PC-3 (cell line): ENCODE results near the gene ZNF669.

Experiments
- EZH2 ChIP-seq: fragments of 300-600 bp; sonication (generic); IDR thresholded peaks from one replicate; pipeline ENCODE4 v1.6.1; 2017; ENCODE audit warnings: antibody characterized with exemption, mild to moderate bottlenecking, low read length; ENCODE audit not compliant: unreplicated experiment
- EZH2phosphoT487 ChIP-seq: fragments of 300-600 bp; sonication (generic); IDR thresholded peaks from 2 replicates; pipeline ENCODE4 v1.6.1; 2018; ENCODE audit warnings: mild to moderate bottlenecking, antibody characterized with exemption, low read length, borderline replicate concordance
- TF ChIP-seq, protein P1 (sequence below): fragments of 300-600 bp; sonication (generic); conservative IDR thresholded peaks from 2 replicates; pipeline ENCODE4 v1.5.1; 2017; ENCODE audit warnings: antibody characterized with exemption, low read depth, mild to moderate bottlenecking, low read length

- TF ChIP-seq, protein P1, sequence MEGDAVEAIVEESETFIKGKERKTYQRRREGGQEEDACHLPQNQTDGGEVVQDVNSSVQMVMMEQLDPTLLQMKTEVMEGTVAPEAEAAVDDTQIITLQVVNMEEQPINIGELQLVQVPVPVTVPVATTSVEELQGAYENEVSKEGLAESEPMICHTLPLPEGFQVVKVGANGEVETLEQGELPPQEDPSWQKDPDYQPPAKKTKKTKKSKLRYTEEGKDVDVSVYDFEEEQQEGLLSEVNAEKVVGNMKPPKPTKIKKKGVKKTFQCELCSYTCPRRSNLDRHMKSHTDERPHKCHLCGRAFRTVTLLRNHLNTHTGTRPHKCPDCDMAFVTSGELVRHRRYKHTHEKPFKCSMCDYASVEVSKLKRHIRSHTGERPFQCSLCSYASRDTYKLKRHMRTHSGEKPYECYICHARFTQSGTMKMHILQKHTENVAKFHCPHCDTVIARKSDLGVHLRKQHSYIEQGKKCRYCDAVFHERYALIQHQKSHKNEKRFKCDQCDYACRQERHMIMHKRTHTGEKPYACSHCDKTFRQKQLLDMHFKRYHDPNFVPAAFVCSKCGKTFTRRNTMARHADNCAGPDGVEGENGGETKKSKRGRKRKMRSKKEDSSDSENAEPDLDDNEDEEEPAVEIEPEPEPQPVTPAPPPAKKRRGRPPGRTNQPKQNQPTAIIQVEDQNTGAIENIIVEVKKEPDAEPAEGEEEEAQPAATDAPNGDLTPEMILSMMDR, result no peak
- TF ChIP-seq EZH2 (no peak), EZH2phosphoT487 (no peak)
These were observed 6.6 kb upstream of the ZNF669 start for GRCh38 chr1:247110627-247111258.
